Adipose tissue (tissue), 3 donors: ENCODE results near the gene CNPY1. TPM values are rescaled to one million over a fixed set of nuclear protein-coding genes. Genes with fewer than 3 reads are reported as not detected.

Experiments
- H3K27ac ChIP-seq: one replicate; pipeline ENCODE4 v1.5.1; 2013; ENCODE audit warnings: low read depth, low read length
- WGBS, 3 donors: extraction: QIAGEN DNeasy Blood & Tissue Kit; methylation state at CpG; one replicate each; pipeline ENCODE4 v1.1.7; 2013; 5-methylcytosine and 5-hydroxymethylcytosine counted together
- polyA plus RNA-seq, 3 donors: library from polyadenylated mRNA; stranded (reverse); fragments of 200-250 nt; gene quantifications; one replicate each; pipeline ENCODE4 v1.2.3, GENCODE V29; 2013
- donor health status: healthy with polysubstance abuse.
- donor health status: Bipolar disorder and iron deficiency.
- donor health status: healthy.

Gene CNPY1
- polyA plus RNA-seq, 3 donors: not detected

GRCh38 chr7:155487509-155488482 lies 58.6 kb downstream of the CNPY1 start:
- WGBS, 3 donors: 76 to 87% (median 81%) methylated on average over 31 of the region's 31 CpGs
- H3K27ac ChIP-seq: no peak overlapping the region

DNA sequence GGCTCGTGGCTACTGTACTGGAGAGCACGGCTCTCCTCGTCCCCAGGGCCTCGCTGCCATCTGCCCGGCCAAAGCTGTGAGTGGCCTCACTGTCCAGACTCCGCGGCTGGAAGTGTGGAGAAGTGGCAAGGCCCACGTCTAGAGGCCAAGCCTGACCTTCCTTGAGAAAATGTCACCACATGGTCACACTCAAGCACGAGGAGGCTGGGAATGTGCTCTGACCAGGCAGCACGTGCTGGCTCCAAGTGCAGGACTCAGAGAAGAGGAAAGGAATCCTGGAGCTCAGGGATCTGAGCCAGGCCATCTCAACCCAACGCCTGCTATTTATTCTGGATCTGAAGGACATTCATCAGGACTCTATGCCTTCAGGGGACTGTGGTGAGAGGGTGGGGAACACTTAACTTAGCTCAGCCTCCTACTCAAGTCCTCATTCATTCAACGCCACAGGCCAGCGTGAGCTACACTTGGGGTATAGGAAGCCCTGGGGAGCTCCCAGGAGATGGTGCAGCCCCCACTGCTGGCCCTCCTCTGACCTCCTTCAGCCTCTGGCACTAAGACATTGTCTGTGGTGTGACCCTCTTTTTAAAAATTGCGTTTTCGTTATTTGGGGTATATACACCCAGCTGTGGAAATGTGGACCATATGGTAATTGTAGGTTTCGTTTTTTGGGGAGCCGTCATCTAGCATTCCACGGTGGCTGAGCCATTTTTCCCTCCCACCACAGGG lies 59.4 kb downstream of the CNPY1 start:
- 81 to 88% (median 87%) methylated on average over 18 of the region's 18 CpGs for WGBS, 3 donors
- H3K27ac ChIP-seq: no peak overlapping the region

DNA sequence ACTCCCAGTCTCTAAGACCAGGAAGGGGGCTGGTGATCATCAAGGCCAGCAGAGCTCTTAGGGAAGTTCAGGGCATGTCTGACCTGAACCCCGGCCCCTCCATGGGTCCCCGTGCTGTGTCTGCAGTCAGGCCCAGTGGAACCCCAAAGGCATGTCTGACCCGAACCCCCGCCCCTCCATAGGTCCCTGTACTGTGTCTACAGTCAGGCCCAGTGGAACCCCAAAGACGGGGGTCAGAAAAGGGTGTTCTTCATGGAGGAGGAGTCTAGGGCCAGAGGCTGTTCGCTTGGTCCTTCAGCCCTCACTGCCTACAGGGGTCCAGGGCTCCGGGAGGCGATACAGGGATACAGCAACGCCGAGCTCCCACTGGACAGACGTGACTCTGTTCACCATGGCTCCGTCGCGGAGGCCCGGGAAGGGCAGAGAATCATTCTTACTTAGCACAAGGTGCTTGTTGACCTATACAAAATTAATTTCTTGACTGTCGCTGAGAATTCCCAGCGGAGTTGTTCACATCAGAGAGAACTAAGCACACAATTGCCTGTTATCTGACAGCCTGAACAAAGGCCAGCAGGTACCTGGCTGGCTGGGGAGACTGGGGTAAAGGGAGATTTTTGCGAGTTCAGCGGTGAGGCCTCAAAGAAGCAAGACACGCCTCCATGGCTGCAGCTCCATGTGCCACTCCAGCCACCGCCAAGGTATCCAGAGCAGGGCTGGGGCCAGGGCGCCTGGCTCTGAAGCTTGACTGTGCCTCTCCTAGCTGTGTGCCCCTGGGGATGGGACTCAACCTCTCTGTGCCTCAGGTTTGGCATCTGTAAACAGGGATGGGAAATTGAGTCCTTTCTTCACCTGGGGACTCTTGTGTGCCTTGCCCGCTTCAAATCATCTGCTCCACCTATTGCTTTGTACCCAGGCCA lies 61.6 kb downstream of the CNPY1 start:
- H3K27ac ChIP-seq: no peak overlapping the region
- 65 to 89% (median 87%) methylated on average over 23 of the region's 23 CpGs for WGBS, 3 donors

GRCh38 chr7:155483868-155484325 lies 62.5 kb downstream of the CNPY1 start:
- WGBS, 3 donors: 51 to 69% (median 60%) methylated on average over 16 of the region's 16 CpGs

DNA sequence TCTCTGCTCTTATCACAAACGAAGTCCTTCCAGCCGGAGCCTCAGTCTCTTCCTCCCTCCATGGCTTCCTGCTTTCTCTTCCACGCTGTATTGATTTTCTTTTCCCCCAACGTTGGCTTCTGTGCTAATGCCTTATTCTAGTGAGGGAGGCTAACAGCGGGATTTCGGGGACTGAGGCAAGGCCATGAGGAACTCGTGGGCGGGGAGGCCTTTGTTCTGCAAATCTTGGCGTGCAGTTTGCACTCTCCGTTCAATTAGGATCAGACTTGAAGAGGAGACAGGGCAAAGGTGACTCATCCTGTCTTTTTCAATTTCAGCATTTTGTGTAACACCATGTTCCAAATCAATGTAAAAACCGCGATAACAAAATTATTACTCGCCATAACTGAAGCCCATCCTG lies 63.1 kb downstream of the CNPY1 start:
- WGBS, 3 donors: 29 to 41% (median 31%) methylated on average over 13 of the region's 13 CpGs

More at GRCh38 chr7:155483868-155484325, 62.5 kb downstream of the CNPY1 start:
- H3K27ac ChIP-seq: no peak overlapping the region

DNA sequence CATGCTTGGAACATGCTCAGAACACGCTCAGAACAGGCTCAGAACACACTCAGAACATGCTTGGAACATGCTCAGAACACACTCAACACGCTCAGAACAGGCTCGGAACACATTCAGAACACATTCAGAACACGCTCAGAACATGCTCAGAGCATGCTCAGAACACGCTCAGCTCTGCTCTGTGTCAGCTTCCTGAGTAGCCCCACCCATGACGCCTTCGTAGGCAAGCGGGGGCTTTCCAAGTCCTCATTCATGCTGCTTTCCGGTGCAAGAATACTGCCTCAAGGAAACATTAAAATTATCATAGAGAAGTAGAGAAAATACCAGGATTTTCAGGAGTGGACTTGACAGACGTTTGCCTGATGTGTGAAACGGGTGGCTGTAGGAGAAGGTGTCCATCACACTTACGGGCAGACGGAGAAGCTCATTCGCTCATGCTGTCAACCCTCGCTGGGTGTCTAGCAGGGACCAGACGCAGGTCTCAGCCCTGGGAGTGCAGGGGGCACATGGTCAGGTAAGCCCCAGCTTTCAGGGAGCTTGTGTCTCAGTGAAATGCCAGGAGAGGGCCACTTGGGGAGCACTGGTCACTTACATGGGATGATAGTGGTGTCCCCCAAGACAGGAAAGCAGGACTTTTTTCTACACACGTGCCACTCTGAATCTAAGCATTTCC lies 63.7 kb downstream of the CNPY1 start:
- WGBS, 3 donors: 60 to 68% (median 61%) methylated on average over 17 of the region's 17 CpGs

More for the DNA sequence above, 63.1 kb downstream of the CNPY1 start:
- no peak overlapping the region for H3K27ac ChIP-seq

GRCh38 chr7:155481764-155482163 lies 64.6 kb downstream of the CNPY1 start:
- no peak overlapping the region for H3K27ac ChIP-seq
- 88 to 93% (median 90%) methylated on average over 11 of the region's 11 CpGs for WGBS, 3 donors

More for the DNA sequence above, 63.7 kb downstream of the CNPY1 start:
- H3K27ac ChIP-seq: no peak overlapping the region

- 67 to 78% (median 75%) methylated on average over 4 of the region's 4 CpGs for WGBS, 3 donors
- no peak overlapping the region for H3K27ac ChIP-seq
Measured at GRCh38 chr7:155477476-155477875, 68.9 kb downstream of the CNPY1 start.

- 15 to 16% (median 16%) methylated on average over 11 of the region's 11 CpGs for WGBS, 3 donors
- H3K27ac ChIP-seq: no peak overlapping the region
Measured at GRCh38 chr7:155471718-155472117, 74.6 kb downstream of the CNPY1 start.

DNA sequence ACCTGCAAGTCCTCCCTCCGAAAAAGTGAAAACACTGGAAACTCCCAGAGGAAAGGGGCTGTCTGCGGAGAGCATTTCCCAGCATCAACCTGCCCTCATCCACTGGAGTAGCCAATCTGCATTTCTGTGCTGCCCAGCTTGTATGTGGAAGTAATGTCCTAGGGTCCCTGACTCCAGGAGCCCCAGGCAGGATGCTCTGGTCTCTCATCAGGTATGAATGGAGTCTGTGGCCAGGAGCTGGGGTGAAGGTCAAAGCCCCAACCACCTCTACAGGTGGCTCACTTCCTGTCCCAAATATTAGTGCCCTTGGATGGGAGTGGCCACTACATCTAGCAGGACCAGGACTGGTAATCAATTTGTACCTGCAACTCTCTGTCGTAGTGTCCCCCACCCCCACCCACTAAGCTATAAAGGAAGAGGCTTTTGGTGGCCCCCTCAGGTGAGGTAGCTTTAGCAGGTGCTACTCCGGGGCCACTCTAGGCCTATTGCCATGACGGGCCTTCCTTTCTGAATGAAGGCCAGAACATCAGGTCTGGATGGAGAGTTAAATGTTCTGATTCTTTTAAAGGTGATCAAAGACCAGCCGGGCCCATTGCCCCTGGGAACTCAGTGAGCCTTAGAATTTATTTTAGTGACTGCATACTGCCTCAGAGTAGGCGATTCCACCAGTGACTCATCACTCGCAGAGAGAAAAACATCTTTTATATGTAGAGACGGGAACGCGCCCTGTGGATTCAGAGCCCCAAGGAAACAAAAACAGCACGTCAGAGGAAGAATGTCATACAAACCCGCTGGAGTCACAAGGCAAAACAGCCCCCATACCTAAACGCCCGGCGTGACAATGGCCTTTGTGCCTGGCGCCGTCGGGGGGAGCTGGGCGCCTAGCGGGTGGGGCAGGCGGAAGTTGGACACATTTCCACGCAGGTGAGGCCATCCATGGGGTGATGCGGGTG lies 75.4 kb downstream of the CNPY1 start:
- WGBS, 3 donors: 4 to 9% (median 6%) methylated on average over 24 of the region's 24 CpGs

DNA sequence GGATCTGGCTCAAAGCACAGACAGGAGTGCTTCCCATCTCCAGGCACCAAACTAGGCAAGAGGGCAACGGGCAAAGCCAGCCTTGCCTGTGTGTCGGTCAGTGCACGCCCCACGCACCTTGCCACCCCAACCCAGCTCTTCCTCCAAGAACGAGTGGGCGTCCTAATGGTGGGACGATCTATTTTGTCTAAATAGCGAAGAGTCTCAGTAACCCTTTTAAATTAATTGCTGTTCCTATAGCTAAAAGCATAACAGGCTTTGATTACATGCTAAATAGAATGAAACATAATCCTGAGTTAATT lies 76.2 kb downstream of the CNPY1 start:
- H3K27ac ChIP-seq: no peak overlapping the region
- WGBS, 3 donors: 16 to 24% (median 20%) methylated on average over 8 of the region's 8 CpGs

More for the DNA sequence above, 75.4 kb downstream of the CNPY1 start:
- H3K27ac ChIP-seq: no peak overlapping the region

GRCh38 chr7:155469311-155470185 lies 76.8 kb downstream of the CNPY1 start:
- no peak overlapping the region for H3K27ac ChIP-seq
- WGBS, 3 donors: 7 to 12% (median 8%) methylated on average over 12 of the region's 12 CpGs

DNA sequence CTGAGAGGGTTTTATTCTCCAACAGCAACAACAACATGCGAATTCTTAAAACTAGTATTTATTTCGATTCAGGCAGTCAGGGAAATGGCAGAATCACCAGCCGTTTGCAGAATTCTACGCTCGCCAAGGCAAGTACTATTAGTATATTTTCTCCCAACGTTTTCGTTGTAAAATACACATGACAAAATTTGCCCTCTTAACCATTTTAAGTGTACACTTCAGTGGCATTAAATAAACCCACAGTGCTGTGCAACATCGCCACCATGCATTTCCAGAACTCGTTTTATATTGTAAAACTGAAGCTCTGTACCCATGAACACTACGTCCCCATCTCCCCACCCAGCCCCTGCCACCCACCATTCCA lies 77.6 kb downstream of the CNPY1 start:
- H3K27ac ChIP-seq: no peak overlapping the region
- WGBS, 3 donors: 10 to 12% (median 12%) methylated on average over 10 of the region's 10 CpGs

DNA sequence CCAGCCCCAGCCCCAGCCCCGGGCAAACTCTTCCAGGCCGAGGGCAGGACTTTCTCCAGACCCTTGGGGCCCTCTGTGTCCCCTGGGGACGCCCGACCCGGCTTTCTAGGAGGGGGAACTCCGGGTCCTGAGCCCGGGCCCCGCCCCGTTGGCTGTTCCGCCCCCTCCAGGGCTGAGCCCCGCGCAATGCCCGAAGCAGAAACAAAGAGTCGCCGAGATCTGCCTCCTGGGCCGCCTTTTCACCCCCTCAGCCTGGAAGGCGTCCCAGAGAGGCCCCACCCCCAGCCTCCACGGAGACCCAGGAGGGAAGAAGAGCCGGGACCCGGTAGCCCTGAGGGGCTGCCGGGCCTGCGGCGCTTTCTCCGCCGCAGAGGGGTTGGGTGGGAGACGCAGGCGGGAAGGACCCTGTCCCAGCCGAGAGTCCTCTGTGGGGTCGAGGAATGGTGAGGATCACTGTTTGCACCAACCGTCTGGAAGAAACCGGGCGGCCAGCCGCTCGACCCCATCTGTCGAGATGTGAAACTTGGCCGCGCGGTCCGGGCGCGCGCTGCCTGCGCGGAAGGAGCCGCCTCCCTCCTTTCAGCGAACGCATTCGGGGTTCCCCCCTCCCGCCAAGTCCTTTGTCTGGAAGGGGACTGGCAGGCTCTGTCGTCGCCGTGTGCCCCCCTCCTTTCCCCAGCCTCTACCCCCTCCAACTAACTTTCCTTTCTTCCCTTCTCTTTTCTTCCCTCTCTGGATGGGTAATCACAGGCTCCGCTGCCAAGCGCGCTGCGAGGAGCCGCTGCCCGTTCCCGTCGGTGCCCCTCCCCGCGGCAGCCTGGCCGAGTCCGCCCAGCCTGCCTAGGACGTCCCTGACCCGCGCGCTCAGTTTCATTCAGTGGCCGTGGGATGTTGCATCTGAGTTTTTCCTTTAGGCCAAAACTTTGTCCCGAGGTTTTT lies 78.2 kb downstream of the CNPY1 start:
- 2% methylated on average over 64 to 70 of the region's 70 CpGs for WGBS, 3 donors
- H3K27ac ChIP-seq: no peak overlapping the region
